ENCODE results near the gene TOMT. TPM values are rescaled to one million over a fixed set of nuclear protein-coding genes. Genes with fewer than 3 reads are reported as not detected.

Gene TOMT
- polyA plus RNA-seq, 2 of the 4 experiments (the other 2 are of a cell fraction) = not detected

DNA sequence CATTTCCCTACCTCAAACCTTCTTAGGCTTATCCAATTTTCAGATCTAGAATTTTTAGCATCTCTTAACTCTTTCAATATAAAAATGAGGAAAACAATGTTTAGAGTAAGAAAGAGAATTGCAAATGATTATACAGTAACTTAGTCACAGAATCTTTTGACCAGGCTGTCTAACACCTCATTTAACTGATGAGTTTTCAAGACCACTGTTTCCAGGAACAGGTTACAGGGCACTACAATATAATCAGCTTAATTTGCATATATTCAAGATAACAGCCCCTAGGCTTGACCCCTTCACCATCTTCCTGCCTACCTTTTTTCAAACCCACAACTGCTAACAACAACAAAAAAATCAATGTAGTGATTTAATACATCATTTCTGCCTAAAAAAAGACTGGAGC is 38.0 kb upstream of the TOMT start:
- Histone ChIP-seq H3K27ac (no peak overlapping the region), H3K9me3 (no peaks in the 10 kb centered on the region), H3K4me3 (no peak overlapping the region), H3K4me2 (no peak overlapping the region), H3K4me1 (peaks cover 51% of the 10 kb centered on the region)
- no peak for TF ChIP-seq FOSB (CRISPR knock-in tag; IDR thresholded peaks at IDR 0.05)
- no peak for TF ChIP-seq NR3C1 (IDR thresholded peaks at IDR 0.05)
- no peak for TF ChIP-seq HDAC2 (IDR thresholded peaks at IDR 0.05)
- ATAC-seq (no peak), FAIRE-seq (no peak), DNase-seq (ENCODE audit: low read depth in 1 of 2, low spot score in 1 of 2) (no peak)
- ChIA-PET POLR2A (no interaction called here), CTCF (interaction anchor here (1.0 to 4.2 kb wide), 8 partner anchors 10 to 363 kb away, joined by 3 to 21 read pairs (median 6); no protein-coding TSS in a partner anchor)

DNA sequence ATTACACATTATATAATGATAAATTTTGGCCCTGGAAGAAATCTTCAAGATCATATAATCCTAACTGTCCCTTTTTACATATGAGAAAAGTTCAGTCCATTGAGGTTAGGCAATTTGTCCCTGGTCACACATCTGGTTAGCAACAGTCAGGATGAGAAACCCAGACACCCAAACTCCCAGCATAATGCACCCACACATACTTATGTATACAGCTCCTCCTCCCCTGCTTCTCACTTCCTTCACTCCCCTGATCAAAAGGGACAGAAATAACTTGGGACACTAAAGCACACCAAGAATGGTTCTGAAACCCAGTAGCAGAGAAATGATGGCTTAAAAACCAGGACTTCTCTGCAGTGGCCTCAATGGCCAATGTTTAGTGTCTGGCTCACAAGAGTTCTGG is 36.5 kb upstream of the TOMT start:
- CTCF ChIA-PET = interaction anchor here (0.6 to 4.2 kb wide), 11 partner anchors 9 to 362 kb away, joined by 3 to 21 read pairs (median 4); partner anchors contain the start of gene ANAPC15
- H3K4me3 ChIP-seq = no peak overlapping the region
- peak overlapping the region; percentile 58 to 86 for H3K27ac ChIP-seq
- TF ChIP-seq, protein P1, sequence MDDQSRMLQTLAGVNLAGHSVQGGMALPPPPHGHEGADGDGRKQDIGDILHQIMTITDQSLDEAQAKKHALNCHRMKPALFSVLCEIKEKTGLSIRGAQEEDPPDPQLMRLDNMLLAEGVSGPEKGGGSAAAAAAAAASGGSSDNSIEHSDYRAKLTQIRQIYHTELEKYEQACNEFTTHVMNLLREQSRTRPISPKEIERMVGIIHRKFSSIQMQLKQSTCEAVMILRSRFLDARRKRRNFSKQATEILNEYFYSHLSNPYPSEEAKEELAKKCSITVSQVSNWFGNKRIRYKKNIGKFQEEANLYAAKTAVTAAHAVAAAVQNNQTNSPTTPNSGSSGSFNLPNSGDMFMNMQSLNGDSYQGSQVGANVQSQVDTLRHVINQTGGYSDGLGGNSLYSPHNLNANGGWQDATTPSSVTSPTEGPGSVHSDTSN (IDR thresholded peaks at IDR 0.05) = no peak
- TF ChIP-seq ESRRA (IDR thresholded peaks at IDR 0.05; ENCODE audit: borderline replicate concordance, low read length) (no peak), RARB (CRISPR knock-in tag; IDR thresholded peaks at IDR 0.05) (no peak)
- POLR2A ChIA-PET = interaction anchor here (1.3 kb wide), 1 partner anchor 21 kb away, joined by 3 read pairs; no protein-coding TSS in a partner anchor
- DNase-seq (ENCODE audit: low read depth in 1 of 2, low spot score in 1 of 2) (no peak), ATAC-seq (no peak), FAIRE-seq (no peak)
- peak overlapping the region; percentile 67 for H3K4me2 ChIP-seq
- H3K9me3 ChIP-seq = no peaks in the 10 kb centered on the region
- peaks cover 55% of the 10 kb centered on the region for H3K4me1 ChIP-seq

DNA sequence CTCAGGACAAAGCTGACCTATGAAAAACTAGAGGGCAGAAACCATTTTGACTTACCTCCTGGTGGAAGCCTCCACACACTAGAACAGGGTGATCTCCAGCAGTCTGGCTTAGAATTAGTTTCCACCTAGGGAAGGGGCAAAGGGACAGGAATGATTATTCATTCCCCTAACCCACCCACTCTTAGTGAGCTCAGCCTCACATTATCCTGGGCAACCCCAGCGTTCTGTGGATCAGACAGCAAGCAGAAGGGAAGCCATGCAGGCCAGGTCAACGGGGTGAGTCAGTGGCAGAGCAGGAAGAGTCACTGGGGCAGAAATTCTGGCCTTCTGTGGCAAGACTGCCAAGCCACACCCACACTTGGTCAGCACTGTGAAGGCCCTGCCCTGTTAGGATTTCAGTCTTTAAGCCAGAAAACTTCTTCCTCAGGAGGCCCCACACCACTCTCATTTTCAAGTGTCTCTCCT is 35.9 kb upstream of the TOMT start:
- Histone ChIP-seq H3K4me2 (peak overlapping the region; percentile 67), H3K27ac (peak overlapping the region; percentile 58 to 86), H3K4me1 (peaks cover 55% of the 10 kb centered on the region), H3K9me3 (no peaks in the 10 kb centered on the region), H3K4me3 (no peak overlapping the region)
- no peak for TF ChIP-seq FOSL2 (IDR thresholded peaks at IDR 0.05)
- TF ChIP-seq FOSL2 (CRISPR knock-in tag; IDR thresholded peaks at IDR 0.05) = peak; percentile 72
- no peak for TF ChIP-seq RCOR1 (IDR thresholded peaks at IDR 0.05; ENCODE audit: low read depth, low read length)
- peak; percentile 10 for TF ChIP-seq MAFK (IDR thresholded peaks at IDR 0.05; ENCODE audit: partially characterized antibody)
- TF ChIP-seq POLR2A (IDR thresholded peaks at IDR 0.05; ENCODE audit: low read length) = peak; percentile 28; the same call in 1 of the 2 replicates
- CTCF ChIA-PET = interaction anchor here (0.6 to 4.2 kb wide), 7 partner anchors 11 to 361 kb away, joined by 3 to 21 read pairs (median 4); no protein-coding TSS in a partner anchor
- WGBS (ENCODE audit: missing lambda C conversion rate) = 4% methylated on average over 2 of the region's 2 CpGs
- ATAC-seq (peak; percentile 99), FAIRE-seq (no peak), DNase-seq (ENCODE audit: low read depth in 1 of 2, low spot score in 1 of 2) (peak; percentile 59 to 78)
- POLR2A ChIA-PET = interaction anchor here (0.8 to 1.5 kb wide), 3 partner anchors 8 to 21 kb away, joined by 3 to 4 read pairs (median 3); no protein-coding TSS in a partner anchor

DNA sequence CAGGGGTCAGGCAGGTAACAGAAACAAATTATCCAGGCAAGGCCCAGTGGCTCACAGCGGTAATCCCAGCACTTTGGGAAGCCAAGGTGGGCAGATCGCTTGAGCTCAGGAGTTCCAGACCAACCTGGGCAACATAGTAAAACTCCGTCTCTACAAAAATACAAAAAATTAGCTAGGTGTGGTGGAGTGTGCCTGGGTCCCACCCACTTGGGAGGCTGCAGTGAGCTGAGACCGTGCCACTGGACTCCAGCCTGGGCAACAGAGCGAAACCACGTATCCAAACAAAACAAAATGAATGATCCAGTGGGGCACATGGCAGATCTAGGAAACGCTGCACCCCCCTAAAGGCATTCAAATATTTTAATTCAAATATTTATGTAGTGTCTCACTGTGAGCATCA is 35.2 kb upstream of the TOMT start:
- Histone ChIP-seq H3K4me1 (peaks cover 55% of the 10 kb centered on the region), H3K27ac (peak overlapping the region; percentile 58 to 86), H3K4me2 (peak overlapping the region; percentile 67), H3K9me3 (no peaks in the 10 kb centered on the region), H3K4me3 (no peak overlapping the region)
- TF ChIP-seq, protein P2, sequence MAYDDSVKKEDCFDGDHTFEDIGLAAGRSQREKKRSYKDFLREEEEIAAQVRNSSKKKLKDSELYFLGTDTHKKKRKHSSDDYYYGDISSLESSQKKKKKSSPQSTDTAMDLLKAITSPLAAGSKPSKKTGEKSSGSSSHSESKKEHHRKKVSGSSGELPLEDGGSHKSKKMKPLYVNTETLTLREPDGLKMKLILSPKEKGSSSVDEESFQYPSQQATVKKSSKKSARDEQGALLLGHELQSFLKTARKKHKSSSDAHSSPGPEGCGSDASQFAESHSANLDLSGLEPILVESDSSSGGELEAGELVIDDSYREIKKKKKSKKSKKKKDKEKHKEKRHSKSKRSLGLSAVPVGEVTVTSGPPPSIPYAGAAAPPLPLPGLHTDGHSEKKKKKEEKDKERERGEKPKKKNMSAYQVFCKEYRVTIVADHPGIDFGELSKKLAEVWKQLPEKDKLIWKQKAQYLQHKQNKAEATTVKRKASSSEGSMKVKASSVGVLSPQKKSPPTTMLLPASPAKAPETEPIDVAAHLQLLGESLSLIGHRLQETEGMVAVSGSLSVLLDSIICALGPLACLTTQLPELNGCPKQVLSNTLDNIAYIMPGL (CRISPR knock-in tag; IDR thresholded peaks at IDR 0.05; ENCODE audit: borderline replicate concordance) = no peak
- TF ChIP-seq HOXA7 (CRISPR knock-in tag; IDR thresholded peaks at IDR 0.05) (no peak), HEYL (CRISPR knock-in tag; IDR thresholded peaks at IDR 0.05) (no peak), MAZ (IDR thresholded peaks at IDR 0.05; ENCODE audit: borderline replicate concordance, low read depth, low read length) (no peak), GATA3 (IDR thresholded peaks at IDR 0.05; ENCODE audit: borderline replicate concordance) (no peak), PHF8 (IDR thresholded peaks at IDR 0.05; ENCODE audit: borderline replicate concordance, low read depth) (no peak), JUN (IDR thresholded peaks at IDR 0.05) (no peak), NPAS2 (CRISPR knock-in tag; IDR thresholded peaks at IDR 0.05; ENCODE audit: borderline replicate concordance) (no peak), POLR2A (IDR thresholded peaks at IDR 0.05; ENCODE audit: low read length) (no peak)
- ChIA-PET CTCF (interaction anchor here (0.7 to 4.2 kb wide), 4 partner anchors 11 to 46 kb away, joined by 3 to 21 read pairs (median 4); no protein-coding TSS in a partner anchor), POLR2A (interaction anchor here (1.5 kb wide), 1 partner anchor 9 kb away, joined by 4 read pairs; no protein-coding TSS in a partner anchor)
- ATAC-seq (no peak; a peak in 1 of 6 replicates), DNase-seq (ENCODE audit: low read depth in 1 of 2, low spot score in 1 of 2) (no peak), FAIRE-seq (no peak)
- whole genome bisulfite sequencing (ENCODE audit: missing lambda C conversion rate) = 90% methylated on average over 7 of the region's 7 CpGs
